ENCODE data around the gene MTUS2.

MTUS2 gene

DNA sequence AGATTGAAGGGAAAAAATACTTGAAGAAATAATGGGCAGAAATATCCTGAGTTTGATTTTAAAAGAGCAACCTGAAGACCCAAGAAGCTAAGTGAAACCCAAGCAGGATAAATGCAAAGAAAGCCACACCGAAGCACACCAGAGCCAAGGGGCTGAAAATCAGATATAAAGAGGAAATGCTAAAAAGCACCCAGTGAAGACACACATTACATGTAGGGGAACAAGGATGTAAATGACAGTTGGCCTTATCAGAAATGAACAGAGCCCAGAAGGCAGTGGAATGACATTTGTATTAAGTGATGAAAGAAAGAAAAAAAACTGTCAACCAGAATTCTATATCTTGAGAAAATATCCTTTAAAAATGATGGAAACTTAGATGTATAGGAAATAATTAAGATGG is 636.3 kb downstream of the MTUS2 start:
- TF ChIP-seq, protein P1, sequence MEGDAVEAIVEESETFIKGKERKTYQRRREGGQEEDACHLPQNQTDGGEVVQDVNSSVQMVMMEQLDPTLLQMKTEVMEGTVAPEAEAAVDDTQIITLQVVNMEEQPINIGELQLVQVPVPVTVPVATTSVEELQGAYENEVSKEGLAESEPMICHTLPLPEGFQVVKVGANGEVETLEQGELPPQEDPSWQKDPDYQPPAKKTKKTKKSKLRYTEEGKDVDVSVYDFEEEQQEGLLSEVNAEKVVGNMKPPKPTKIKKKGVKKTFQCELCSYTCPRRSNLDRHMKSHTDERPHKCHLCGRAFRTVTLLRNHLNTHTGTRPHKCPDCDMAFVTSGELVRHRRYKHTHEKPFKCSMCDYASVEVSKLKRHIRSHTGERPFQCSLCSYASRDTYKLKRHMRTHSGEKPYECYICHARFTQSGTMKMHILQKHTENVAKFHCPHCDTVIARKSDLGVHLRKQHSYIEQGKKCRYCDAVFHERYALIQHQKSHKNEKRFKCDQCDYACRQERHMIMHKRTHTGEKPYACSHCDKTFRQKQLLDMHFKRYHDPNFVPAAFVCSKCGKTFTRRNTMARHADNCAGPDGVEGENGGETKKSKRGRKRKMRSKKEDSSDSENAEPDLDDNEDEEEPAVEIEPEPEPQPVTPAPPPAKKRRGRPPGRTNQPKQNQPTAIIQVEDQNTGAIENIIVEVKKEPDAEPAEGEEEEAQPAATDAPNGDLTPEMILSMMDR (IDR thresholded peaks at IDR 0.05) = no peak
- H3K9me3 ChIP-seq = no peaks in the 10 kb centered on the region
- H3K27me3 ChIP-seq = no peaks in the 10 kb centered on the region
- H3K36me3 ChIP-seq = no peaks in the 10 kb centered on the region
- H3K4me3 ChIP-seq (ENCODE audit: low read depth in 1 of 2, low read length in 1 of 2) = no peak overlapping the region
- H3K27ac ChIP-seq = no peak overlapping the region
- no peaks in the 10 kb centered on the region for H3K4me1 ChIP-seq (ENCODE audit: control insufficient read depth in 1 of 2, insufficient read depth in 1 of 2, low read depth in 1 of 2, low read length in 1 of 2)

DNA sequence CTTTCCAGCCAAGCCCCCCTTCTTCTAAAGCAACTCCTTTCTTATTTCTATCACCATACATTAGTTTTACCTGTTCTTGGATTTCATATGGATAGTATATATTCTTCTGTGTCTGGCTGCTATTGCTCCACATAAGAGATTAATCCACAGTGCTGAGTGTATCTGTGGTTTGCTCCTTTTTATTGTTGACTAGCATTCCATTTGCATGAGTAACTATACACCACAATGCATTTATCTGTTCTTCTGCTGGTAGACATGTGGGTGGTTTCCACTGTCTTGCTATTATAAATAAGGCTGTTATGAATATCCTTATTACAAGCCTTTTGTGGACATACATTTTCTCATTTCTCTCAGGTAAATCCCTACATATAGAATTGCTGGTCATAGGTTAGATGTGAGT is 637.2 kb downstream of the MTUS2 start:
- TF ChIP-seq, protein P1 (IDR thresholded peaks at IDR 0.05) = no peak
- no peaks in the 10 kb centered on the region for H3K36me3 ChIP-seq
- no peaks in the 10 kb centered on the region for H3K27me3 ChIP-seq
- H3K4me3 ChIP-seq (ENCODE audit: low read depth in 1 of 2, low read length in 1 of 2) = no peak overlapping the region
- H3K27ac ChIP-seq = no peak overlapping the region
- H3K4me1 ChIP-seq (ENCODE audit: control insufficient read depth in 1 of 2, insufficient read depth in 1 of 2, low read depth in 1 of 2, low read length in 1 of 2) = no peaks in the 10 kb centered on the region
- no peaks in the 10 kb centered on the region for H3K9me3 ChIP-seq

DNA sequence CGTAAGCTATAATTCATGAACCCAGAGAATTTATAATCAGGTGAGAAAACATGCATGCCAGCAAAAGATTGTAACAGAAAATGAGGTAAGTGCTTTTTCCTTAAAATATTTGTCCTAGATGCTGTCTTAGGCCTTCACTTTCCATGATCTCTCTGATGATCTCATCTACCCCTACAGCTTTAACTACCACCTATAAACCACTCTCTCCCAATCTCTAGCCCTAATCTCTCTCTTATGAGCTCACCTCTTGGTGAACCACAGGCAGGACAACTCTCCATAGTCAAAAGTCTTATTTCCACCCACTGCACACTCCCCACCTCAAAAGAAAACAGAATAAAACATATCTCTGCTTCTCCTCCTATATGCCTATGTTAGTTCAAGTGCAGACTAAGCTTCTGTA is 638.3 kb downstream of the MTUS2 start:
- H3K9me3 ChIP-seq = no peaks in the 10 kb centered on the region
- H3K4me1 ChIP-seq (ENCODE audit: control insufficient read depth in 1 of 2, insufficient read depth in 1 of 2, low read depth in 1 of 2, low read length in 1 of 2) = no peaks in the 10 kb centered on the region
- TF ChIP-seq, protein P1 (IDR thresholded peaks at IDR 0.05) = no peak
- H3K36me3 ChIP-seq = no peaks in the 10 kb centered on the region
- no peak overlapping the region for H3K4me3 ChIP-seq (ENCODE audit: low read depth in 1 of 2, low read length in 1 of 2)
- no peaks in the 10 kb centered on the region for H3K27me3 ChIP-seq
- H3K27ac ChIP-seq = no peak overlapping the region

DNA sequence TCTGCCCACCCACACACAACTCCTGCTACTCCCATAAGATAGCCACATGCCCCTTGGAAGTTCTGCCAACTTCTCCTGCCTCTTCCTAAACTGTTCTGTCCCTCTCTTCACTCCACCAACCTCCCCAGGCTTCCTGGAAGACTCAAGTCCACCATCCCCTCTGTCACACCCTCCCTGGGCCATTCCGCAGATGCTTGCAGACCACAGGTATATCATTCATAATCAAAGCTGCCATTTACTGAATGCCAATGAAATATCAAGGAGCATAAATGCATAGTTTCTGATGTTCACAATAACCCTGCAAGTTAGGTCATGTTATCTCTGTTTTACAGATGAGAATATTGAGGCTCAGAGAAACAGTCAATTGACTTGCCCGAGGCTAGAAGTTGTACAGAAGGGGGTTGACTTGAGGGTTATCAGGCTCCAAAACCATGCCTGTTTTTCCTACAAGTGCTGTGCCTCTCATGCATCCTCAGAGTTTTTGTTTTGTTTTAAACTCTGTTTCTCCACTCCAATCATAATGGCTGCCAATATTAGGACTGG is 639.7 kb downstream of the MTUS2 start:
- H3K27me3 ChIP-seq = no peaks in the 10 kb centered on the region
- no peaks in the 10 kb centered on the region for H3K36me3 ChIP-seq
- H3K27ac ChIP-seq = no peak overlapping the region
- H3K4me1 ChIP-seq (ENCODE audit: control insufficient read depth in 1 of 2, insufficient read depth in 1 of 2, low read depth in 1 of 2, low read length in 1 of 2) = no peaks in the 10 kb centered on the region
- H3K9me3 ChIP-seq = no peaks in the 10 kb centered on the region
- TF ChIP-seq, protein P1 (IDR thresholded peaks at IDR 0.05) = no peak
- no peak overlapping the region for H3K4me3 ChIP-seq (ENCODE audit: low read depth in 1 of 2, low read length in 1 of 2)

DNA sequence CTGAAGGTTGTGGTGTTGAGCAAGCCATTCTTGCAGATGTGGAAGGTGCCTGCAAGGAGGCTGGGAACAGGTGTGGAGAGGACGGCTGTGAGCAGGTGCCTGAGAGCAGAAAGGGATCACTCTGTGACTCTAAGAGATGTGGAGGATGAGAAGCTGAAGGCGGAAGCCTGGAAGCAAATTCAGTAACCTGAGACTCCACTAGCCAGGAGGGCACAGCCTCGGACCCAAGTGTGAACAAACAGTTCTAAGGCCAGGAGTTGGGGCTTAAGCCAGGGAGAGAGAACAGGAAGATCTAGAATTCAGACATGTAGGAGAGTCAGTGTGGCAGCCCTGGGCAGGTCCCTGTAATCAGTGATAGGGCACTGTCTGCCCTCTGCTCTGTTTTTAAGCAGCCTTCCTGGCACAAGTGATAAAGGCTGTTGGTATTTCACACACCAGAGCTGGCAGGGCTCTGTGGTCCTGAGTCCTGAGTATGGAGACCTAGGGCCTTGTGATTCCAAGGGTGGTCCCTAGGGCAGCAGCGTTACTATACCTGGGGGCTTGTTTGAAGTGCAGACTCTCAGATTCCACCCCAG is 644.1 kb downstream of the MTUS2 start:
- H3K27ac ChIP-seq = no peak overlapping the region
- no peak overlapping the region for H3K4me3 ChIP-seq (ENCODE audit: low read depth in 1 of 2, low read length in 1 of 2)
- no peaks in the 10 kb centered on the region for H3K27me3 ChIP-seq
- H3K36me3 ChIP-seq = no peaks in the 10 kb centered on the region
- TF ChIP-seq, protein P1 (IDR thresholded peaks at IDR 0.05) = no peak
- H3K4me1 ChIP-seq (ENCODE audit: control insufficient read depth in 1 of 2, insufficient read depth in 1 of 2, low read depth in 1 of 2, low read length in 1 of 2) = no peaks in the 10 kb centered on the region
- no peaks in the 10 kb centered on the region for H3K9me3 ChIP-seq
